HS-27A (cell line): ENCODE data around the gene P2RY14.
A peak's percentile ranks its signal among the peaks of the same experiment; 100 is the strongest.
"Not testable (repeated sequence)": the region's sequence is repeated elsewhere in the genome, so short reads cannot be mapped to it uniquely, and the experiment has no call there.

Experiments
- DNase-seq: peaks from one replicate; pipeline ENCODE4 v3.0.0-alpha.2; 2012; ENCODE audit warnings: low read depth, missing footprints

The P2RY14 gene

GRCh38 chr3:151183265-151183671 is 95.1 kb downstream of the P2RY14 start:
- DNase-seq = no peak

- no peak for DNase-seq
Measured at GRCh38 chr3:151182349-151183079, 95.8 kb downstream of the P2RY14 start.

- DNase-seq = no peak
Measured at GRCh38 chr3:151178208-151178845, 100.0 kb downstream of the P2RY14 start.

- DNase-seq = no peak
Measured at GRCh38 chr3:151175952-151176351, 102.4 kb downstream of the P2RY14 start.

- DNase-seq = no peak
Measured at GRCh38 chr3:151174351-151174750, 104.0 kb downstream of the P2RY14 start.

- no peak for DNase-seq
Measured at GRCh38 chr3:151171145-151171757, 107.1 kb downstream of the P2RY14 start.

- not testable (repeated sequence) for DNase-seq
Measured at GRCh38 chr3:151169948-151170679, 108.2 kb downstream of the P2RY14 start.

GRCh38 chr3:151169262-151169947 is 108.9 kb downstream of the P2RY14 start:
- DNase-seq = no peak

GRCh38 chr3:151168269-151169094 is 109.9 kb downstream of the P2RY14 start:
- peak; percentile 14 for DNase-seq

- DNase-seq = no peak
Measured at GRCh38 chr3:151166161-151166560, 112.2 kb downstream of the P2RY14 start.

GRCh38 chr3:151165226-151165625 is 113.1 kb downstream of the P2RY14 start:
- no peak for DNase-seq
